ENCODE results near the gene DSCAM.

- no peak for TF ChIP-seq E2F4 (CRISPR knock-in tag; IDR thresholded peaks at IDR 0.05; ENCODE audit: borderline replicate concordance, low read depth)
- TF ChIP-seq CTCF (IDR thresholded peaks at IDR 0.05), result no peak
- TF ChIP-seq SMAD3 (CRISPR knock-in tag; IDR thresholded peaks at IDR 0.05; ENCODE audit: borderline replicate concordance), result no peak
- no peak for TF ChIP-seq HMGXB4 (CRISPR knock-in tag; IDR thresholded peaks at IDR 0.05)
- TF ChIP-seq ZNF263 (CRISPR knock-in tag; IDR thresholded peaks at IDR 0.05; ENCODE audit: low read depth), result no peak
Observed at GRCh38 chr21:40333731-40334130, 513.2 kb downstream of the DSCAM start.
